Sigmoid colon (tissue), 4 donors: ENCODE measurements around the gene SAFB.

Experiments used
- POLR2AphosphoS5 ChIP-seq, 4 donors: sonication (generic); formaldehyde crosslinking; IDR thresholded peaks; one replicate each; pipeline ENCODE4 v1.6.1; 2017; ENCODE audit warnings: antibody characterized with exemption in 4 of 4
- TF ChIP-seq, protein P1 (sequence below), 4 experiments: fragments of 450-650 bp in 3 of 4; fragments of 200-600 bp in 1 of 4; IDR thresholded peaks; one replicate each; pipeline ENCODE4 v1.5.1; 2016 to 2019; ENCODE audit warnings: antibody characterized with exemption in 4 of 4, mild to moderate bottlenecking in 3 of 4, moderate library complexity in 2 of 4

DNA sequence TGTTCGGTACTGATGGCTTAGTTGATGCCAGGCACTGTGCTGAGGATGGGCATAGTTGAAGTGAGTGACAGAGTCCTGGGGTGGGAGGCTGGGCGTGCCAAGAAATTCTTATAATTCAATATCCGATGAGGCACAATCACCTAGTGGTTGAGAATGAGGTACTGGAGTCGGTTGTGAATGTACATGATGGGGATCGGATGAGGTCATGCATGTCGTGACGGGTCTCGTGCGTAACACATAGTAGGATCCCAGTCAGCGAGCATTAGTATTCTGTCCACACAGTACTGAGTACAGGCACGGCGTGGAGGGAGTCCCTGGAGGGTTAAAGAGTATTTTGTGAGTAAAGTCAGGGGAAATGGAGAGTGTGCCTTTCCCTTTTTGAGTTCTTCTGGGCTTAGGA lies 2.8 kb downstream of the SAFB start:
- TF ChIP-seq, protein P1, sequence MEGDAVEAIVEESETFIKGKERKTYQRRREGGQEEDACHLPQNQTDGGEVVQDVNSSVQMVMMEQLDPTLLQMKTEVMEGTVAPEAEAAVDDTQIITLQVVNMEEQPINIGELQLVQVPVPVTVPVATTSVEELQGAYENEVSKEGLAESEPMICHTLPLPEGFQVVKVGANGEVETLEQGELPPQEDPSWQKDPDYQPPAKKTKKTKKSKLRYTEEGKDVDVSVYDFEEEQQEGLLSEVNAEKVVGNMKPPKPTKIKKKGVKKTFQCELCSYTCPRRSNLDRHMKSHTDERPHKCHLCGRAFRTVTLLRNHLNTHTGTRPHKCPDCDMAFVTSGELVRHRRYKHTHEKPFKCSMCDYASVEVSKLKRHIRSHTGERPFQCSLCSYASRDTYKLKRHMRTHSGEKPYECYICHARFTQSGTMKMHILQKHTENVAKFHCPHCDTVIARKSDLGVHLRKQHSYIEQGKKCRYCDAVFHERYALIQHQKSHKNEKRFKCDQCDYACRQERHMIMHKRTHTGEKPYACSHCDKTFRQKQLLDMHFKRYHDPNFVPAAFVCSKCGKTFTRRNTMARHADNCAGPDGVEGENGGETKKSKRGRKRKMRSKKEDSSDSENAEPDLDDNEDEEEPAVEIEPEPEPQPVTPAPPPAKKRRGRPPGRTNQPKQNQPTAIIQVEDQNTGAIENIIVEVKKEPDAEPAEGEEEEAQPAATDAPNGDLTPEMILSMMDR (IDR thresholded peaks at IDR 0.05): no peak
- TF ChIP-seq POLR2AphosphoS5 (IDR thresholded peaks at IDR 0.05): no peak
